Measurements from ENCODE around the gene ABLIM2. TPM values are rescaled to one million over a fixed set of nuclear protein-coding genes. Genes with fewer than 3 reads are reported as not detected.

Gene ABLIM2
- total RNA-seq, 1 donor from 2014 or later: 7.5 TPM

DNA sequence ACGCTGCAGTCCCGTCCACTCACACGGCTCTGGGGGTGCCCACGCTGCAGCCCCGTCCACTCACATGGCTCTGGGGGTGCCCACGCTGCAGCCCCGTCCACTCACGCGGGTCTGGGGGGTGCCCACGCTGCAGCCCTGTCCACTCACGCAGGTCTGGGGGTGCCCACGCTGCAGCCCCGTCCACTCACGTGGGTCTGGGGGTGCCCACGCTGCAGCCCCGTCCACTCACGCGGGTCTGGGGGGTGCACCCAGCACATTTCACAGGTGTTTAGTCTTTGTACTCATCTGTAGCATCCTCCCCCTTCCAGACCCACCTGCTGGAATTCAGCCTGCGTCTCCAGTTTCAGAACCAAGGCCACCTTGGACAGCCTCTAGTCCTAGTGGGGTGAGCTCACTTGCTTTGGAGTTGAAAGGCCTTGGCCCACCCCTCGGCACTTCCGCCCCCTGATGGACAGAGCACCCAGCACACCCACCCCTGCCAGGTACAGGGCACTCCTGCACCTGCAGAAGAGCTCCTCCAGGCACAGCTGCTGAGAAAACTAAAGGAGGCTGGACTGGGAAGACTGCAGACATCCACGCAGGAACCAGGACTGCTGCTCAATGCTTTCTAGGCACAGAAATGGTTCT is 73.0 kb downstream of the ABLIM2 start:
- DNase-seq: no peak
- no peak overlapping the region for H3K27ac Mint-ChIP-seq (ENCODE audit: unreplicated experiment)

DNA sequence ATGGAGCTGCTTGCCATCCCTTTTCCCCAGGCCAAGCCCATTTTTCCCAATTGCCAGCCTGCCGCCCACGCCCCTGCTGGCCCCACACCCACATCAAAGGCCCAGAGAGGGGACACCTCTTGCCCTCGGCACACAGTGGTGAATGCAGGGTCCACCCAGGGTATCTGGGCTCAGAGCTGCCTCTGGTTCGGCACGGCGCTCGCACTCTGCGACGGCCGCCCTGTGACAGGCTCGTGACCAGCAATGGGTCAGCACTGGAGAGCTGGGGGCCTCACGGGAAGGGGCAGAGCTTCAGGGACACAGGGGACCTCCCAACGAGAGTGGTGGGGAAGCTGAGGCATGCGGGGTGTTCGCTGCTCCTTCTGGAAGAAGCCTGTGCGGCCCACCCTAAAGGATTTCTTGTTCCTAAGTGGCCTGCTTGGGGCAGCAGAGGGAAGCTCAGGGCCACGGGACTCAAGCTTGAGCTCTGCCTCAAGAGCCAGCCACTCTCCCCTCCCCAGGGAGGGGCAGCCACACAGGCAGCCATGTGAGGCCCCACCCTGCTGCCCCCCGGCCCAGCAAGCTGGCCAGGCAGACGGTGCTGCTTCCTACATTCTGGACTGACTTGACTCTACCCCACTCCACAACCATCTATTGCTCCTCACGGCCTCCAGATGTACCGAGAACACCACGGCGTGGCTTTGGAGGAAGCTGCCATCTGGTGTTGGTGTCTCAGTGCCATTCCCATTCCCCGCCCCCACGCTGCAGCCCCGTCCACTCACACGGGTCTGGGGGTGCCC is 73.7 kb downstream of the ABLIM2 start:
- H3K36me3 Mint-ChIP-seq (ENCODE audit: unreplicated experiment): no peaks in the 10 kb centered on the region
- H3K9me3 Mint-ChIP-seq (ENCODE audit: unreplicated experiment): peaks cover 2% of the 10 kb centered on the region
- peaks cover 3% of the 10 kb centered on the region for H3K27me3 Mint-ChIP-seq (ENCODE audit: unreplicated experiment)
- H3K4me1 Mint-ChIP-seq (ENCODE audit: low read depth, unreplicated experiment): peaks cover 10% of the 10 kb centered on the region
- H3K27ac Mint-ChIP-seq (ENCODE audit: unreplicated experiment): no peak overlapping the region
- TF ChIP-seq, protein P1, sequence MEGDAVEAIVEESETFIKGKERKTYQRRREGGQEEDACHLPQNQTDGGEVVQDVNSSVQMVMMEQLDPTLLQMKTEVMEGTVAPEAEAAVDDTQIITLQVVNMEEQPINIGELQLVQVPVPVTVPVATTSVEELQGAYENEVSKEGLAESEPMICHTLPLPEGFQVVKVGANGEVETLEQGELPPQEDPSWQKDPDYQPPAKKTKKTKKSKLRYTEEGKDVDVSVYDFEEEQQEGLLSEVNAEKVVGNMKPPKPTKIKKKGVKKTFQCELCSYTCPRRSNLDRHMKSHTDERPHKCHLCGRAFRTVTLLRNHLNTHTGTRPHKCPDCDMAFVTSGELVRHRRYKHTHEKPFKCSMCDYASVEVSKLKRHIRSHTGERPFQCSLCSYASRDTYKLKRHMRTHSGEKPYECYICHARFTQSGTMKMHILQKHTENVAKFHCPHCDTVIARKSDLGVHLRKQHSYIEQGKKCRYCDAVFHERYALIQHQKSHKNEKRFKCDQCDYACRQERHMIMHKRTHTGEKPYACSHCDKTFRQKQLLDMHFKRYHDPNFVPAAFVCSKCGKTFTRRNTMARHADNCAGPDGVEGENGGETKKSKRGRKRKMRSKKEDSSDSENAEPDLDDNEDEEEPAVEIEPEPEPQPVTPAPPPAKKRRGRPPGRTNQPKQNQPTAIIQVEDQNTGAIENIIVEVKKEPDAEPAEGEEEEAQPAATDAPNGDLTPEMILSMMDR (IDR thresholded peaks at IDR 0.05; ENCODE audit: partially characterized antibody, unreplicated experiment): no peak
- no peak for DNase-seq
- no peak overlapping the region for H3K4me3 Mint-ChIP-seq (ENCODE audit: unreplicated experiment)

More for the DNA sequence above, 73.0 kb downstream of the ABLIM2 start:
- H3K36me3 Mint-ChIP-seq (ENCODE audit: unreplicated experiment): no peaks in the 10 kb centered on the region
- H3K27me3 Mint-ChIP-seq (ENCODE audit: unreplicated experiment): peaks cover 3% of the 10 kb centered on the region
- H3K4me1 Mint-ChIP-seq (ENCODE audit: low read depth, unreplicated experiment): peaks cover 6% of the 10 kb centered on the region
- no peak overlapping the region for H3K4me3 Mint-ChIP-seq (ENCODE audit: unreplicated experiment)
- peaks cover 2% of the 10 kb centered on the region for H3K9me3 Mint-ChIP-seq (ENCODE audit: unreplicated experiment)
- TF ChIP-seq, protein P1 (IDR thresholded peaks at IDR 0.05; ENCODE audit: partially characterized antibody, unreplicated experiment): no peak

DNA sequence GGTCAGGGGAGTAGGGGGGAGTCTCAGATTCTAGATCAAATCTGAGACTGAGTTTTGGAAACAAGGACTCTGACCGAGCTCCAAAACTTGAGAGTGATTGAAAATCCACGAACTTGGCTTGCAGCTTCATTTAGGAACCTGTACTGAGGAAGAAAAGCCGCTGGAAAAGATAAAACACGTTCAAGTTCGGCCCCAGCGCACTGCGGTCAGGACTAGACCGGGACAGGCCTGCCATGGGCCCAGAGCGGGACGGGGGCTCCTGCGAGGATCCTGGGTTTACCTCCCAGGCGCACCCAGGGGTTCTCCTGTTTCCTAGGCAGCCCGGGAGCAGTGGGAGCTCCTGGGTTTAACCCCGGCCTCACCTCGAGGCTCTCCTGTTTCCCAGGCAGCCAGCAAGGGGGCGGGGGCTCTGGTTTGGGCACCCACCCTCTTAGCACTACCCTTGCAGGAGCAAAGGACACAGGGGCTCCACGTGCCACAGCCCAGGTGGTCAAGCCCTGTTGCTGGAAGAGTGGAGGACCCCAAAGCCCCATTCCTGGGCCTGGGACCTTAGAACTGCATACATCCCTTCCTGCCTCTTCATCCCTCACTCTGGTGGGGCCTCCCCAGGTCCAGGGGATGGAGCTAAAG is 74.5 kb downstream of the ABLIM2 start:
- H3K9me3 Mint-ChIP-seq (ENCODE audit: unreplicated experiment): peaks cover 2% of the 10 kb centered on the region
- H3K27ac Mint-ChIP-seq (ENCODE audit: unreplicated experiment): no peak overlapping the region
- peaks cover 13% of the 10 kb centered on the region for H3K4me1 Mint-ChIP-seq (ENCODE audit: low read depth, unreplicated experiment)
- no peak for DNase-seq
- TF ChIP-seq, protein P1 (IDR thresholded peaks at IDR 0.05; ENCODE audit: partially characterized antibody, unreplicated experiment): no peak
- no peaks in the 10 kb centered on the region for H3K36me3 Mint-ChIP-seq (ENCODE audit: unreplicated experiment)
- H3K4me3 Mint-ChIP-seq (ENCODE audit: unreplicated experiment): no peak overlapping the region
- peaks cover 6% of the 10 kb centered on the region for H3K27me3 Mint-ChIP-seq (ENCODE audit: unreplicated experiment)

DNA sequence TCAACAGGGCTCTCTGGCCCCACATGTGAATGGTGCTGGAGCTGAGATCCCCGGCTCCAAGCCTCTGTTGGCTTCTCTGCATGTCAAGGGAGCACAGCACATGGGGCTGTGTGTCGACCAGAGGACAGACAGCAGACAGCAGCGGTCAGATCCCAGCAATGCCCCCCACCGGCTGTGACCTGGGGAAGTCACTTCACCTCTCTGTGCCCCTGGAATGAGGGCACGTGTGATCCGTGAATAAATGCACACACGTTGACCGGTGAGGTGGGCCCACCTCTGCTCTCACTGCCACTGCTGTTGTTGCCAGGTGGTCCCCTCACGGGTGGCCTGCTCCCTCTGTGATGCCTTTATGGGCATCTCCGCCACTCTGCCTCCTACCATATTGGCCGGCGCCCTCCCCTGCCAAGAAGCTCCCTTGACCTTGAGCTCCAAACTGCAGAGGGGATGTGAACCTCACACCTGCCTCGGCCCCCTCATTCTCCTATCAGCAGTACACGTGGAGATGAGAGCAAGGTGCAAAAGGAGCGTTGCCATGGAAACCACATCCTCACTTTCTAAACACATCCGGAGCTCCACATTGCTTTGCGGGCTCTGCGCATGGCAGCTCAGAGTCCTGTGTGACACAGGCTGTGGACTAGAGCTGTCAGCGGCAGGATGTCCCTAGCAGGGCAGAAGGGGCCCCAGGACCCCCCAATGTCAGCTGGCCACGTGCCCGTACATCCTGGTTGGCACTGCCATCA is 75.4 kb downstream of the ABLIM2 start:
- TF ChIP-seq, protein P1 (IDR thresholded peaks at IDR 0.05; ENCODE audit: partially characterized antibody, unreplicated experiment): no peak
- Mint-ChIP-seq H3K4me3 (ENCODE audit: unreplicated experiment) (no peak overlapping the region), H3K4me1 (ENCODE audit: low read depth, unreplicated experiment) (peaks cover 13% of the 10 kb centered on the region), H3K27me3 (ENCODE audit: unreplicated experiment) (peaks cover 6% of the 10 kb centered on the region), H3K36me3 (ENCODE audit: unreplicated experiment) (no peaks in the 10 kb centered on the region), H3K9me3 (ENCODE audit: unreplicated experiment) (peaks cover 2% of the 10 kb centered on the region), H3K27ac (ENCODE audit: unreplicated experiment) (no peak overlapping the region)
- DNase-seq: no peak
